NCI-H1092 (cell line): Measurements from ENCODE around the gene CELSR2.
"Not testable (repeated sequence)": the region's sequence is repeated elsewhere in the genome, so short reads cannot be mapped to it uniquely, and the experiment has no call there.

Experiments
- DNase-seq: peaks from one replicate; lab custom pipeline; 2025; lab: John Stamatoyannopoulos, UW

Gene CELSR2

GRCh38 chr1:109301874-109302273 lies 52.5 kb downstream of the CELSR2 start:
- no peak for DNase-seq

DNA sequence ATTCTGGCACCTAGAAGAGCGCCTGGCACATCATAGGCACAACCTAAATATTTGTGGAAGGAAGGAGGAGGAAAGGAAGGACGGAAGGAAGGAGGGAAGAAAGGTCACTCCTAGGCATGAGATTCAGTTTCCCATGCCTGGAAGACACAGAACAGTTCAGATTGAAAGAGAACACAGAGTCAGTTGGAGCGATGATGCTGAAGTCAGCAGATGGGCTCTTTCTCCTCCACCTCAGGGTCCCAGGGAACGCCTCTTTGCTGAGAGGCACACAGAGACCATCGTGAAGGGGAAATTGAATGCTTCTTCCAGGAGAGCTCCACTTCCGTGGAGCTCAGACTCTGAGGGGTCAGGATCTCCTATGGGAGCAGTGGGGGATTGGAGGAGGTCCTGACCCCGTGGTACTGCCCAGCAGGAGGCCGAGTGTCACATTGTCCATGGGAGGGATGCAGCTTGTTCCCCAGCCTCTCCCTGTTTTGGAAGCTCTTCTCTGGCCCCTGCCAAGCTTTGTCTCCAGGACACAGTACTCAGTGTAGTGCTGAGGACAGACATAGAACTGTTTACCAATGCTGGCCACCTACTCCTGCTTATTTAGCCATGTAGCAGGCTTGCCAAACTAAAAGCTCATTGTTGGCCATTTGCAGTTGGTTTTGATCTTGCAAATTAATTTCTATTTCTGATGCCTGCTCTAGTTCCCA lies 55.0 kb downstream of the CELSR2 start:
- no peak for DNase-seq

DNA sequence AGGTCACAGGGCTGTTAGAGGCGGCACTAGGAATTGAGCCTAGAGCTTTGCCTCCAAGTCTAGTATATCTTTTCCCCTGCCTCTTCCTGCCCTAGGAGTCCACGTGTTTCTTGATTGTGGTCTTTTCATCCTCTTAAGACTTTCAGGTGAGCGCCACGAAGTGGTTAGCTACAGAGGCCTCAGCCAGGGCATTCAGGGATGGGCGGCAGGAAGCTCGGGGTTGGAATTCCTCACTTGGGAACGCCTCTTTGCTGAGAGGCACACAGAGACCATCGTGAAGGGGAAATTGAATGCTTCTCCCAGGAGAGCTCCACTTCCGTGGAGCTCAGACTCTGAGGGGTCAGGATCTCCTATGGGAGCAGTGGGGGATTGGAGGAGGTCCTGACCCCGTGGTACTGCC lies 56.7 kb downstream of the CELSR2 start:
- not testable (repeated sequence) for DNase-seq

- DNase-seq, result no peak
Measured at GRCh38 chr1:109306832-109307273, 57.5 kb downstream of the CELSR2 start, which contains the start of gene MYBPHL. Gene MYBPHL (minus strand): TSS chr1:109307011. CDS start chr1:109306991, 20 bp downstream.

- peak; percentile 40 for DNase-seq
Measured at GRCh38 chr1:109307274-109308021, 58.1 kb downstream of the CELSR2 start.

- DNase-seq, result no peak
Measured at GRCh38 chr1:109309347-109309746, 60.0 kb downstream of the CELSR2 start.

DNA sequence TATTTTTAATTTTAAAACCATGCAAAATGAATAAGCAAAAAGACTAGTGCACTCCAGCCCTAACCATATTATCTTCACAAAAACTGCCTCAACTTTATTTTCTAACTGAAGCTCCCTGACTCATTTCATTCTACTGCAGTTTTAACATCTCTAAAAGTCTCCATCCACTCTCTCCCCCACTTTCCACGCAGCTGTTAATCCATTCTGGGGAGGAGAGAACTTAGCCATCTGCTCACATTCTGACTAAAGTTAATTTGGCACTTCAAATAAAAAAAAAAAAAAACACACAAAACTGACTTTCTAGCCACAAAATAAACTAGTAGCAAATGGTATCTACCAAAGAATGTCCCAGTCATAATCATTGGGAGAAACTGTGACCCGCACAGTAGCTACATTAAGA lies 62.9 kb downstream of the CELSR2 start:
- DNase-seq, result no peak

DNA sequence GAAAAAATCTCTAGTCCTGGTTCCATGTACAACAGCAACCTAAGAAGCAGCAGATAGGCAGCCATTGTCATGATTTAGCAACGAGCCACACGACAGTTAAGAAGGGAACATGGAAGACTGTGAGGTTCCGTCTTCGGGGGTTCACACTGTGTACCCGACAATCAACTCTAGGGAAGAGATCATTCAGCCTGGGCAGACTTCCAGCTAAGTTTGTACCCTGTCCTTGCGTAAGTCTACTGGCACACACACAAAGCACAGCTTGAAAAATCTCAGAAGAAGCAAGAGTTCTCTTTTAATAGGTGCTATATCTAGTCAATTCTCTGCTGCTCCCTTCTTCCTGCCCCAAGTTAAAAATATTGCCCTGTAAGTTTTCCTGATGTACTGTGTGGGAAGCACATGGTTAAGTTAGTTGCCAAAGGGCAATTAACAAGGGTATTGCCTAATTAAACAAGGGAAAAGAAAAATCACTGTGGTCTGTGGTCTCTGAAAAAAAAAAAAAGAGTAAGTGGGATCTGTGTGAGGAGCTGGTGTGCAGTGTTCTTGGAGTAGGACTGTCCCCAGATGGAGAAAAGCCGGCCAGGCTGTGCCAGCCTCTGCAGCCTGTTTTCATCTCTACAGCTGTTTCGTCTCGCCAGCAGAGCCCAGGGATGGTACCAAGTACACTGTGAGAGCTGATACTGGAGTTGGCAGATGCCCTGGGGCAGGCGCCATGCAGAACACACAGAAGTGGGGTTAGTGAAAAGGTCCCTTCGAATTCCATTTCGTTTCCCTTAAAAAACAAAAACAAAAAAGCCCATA lies 63.8 kb downstream of the CELSR2 start:
- DNase-seq, result no peak

- DNase-seq, result no peak
Measured at GRCh38 chr1:109314795-109315194, 65.5 kb downstream of the CELSR2 start.

DNA sequence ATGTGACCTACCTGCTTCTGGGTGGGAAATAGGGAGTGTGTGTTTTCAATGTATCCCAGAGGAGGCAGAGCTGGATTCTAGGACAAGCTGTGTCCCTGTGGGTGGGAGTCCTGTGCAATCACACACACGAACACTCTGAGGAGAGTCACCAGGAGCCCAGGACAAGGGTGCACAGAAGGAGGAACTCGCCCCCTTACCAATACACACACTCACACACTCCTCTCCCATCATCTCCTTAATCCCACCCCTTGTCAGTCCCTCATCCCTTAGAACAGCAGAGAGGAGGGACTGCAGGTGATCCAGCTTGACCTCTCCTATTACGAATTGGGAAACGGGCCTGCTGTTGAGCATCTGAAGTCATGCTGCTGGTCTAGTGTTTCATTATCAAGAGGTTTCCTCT lies 65.9 kb downstream of the CELSR2 start:
- DNase-seq, result no peak

DNA sequence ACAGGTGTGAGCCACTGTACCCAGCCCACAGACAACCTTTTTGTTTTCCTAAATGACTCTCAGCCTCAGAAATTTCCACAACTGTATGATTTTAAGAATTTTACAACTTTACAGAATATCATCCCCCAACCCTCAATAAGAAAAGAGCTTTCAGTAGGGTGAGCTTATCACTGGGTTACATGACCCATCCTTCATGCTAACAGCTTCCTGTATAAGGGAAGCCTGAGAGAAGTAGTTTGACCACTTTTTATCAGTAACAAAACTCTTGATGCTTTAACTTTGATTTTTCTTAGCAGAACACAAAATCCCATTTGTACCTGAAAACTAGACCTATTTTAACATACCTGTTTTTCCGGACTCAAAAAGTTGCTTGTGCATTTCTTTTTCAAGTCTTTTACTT lies 67.2 kb downstream of the CELSR2 start:
- DNase-seq, result no peak

DNA sequence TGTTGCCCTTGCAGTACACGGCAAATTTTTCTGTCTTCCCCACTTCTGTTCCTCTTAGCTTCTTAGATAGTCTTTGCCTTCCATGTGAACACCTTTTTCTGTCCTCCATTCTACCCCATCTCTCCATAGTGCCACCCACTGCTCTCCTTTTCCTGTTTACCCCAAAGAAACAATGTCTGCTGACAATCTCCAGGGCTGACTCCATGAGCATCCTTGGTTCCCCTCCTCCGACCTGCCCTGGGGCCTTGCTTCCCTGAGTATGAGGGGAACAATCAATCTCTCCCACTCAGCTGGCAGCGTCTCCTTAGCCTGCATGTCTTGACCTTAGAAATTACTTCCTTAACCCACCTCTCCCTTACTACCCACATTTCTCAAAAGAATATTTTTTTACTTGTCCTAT lies 69.8 kb downstream of the CELSR2 start:
- DNase-seq, result no peak

DNA sequence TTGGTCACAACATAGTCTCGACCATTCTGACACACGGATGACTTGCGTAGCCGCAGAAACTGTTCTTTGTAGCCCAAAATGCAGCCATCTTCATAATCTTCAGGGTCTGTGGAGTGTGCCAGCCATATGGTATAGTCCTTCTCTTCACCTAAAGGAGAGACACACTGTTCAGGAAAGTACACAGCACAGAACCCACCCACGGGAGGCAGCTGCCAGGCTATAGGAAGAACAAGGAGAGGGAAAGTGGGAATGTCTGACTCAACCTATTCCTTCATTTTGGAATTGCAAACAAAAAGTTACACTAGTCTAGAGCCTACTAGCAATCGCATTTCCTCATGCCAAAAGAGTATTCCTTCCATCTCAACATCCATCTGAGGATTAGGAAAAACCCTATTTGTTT lies 73.6 kb downstream of the CELSR2 start:
- no peak for DNase-seq
